ENCODE measurements around the gene CREB5. TPM values are rescaled to one million over a fixed set of nuclear protein-coding genes. Genes with fewer than 3 reads are reported as not detected.
A peak's percentile ranks its signal among the peaks of the same experiment; 100 is the strongest.

Gene CREB5
- total RNA-seq, 1 donor from 2014 or later: 4.6 TPM

- no peaks in the 10 kb centered on the region for H3K36me3 Mint-ChIP-seq (ENCODE audit: insufficient read depth)
- H3K4me3 Mint-ChIP-seq (ENCODE audit: low read depth): peak overlapping the region; percentile 82
- TF ChIP-seq, protein P1, sequence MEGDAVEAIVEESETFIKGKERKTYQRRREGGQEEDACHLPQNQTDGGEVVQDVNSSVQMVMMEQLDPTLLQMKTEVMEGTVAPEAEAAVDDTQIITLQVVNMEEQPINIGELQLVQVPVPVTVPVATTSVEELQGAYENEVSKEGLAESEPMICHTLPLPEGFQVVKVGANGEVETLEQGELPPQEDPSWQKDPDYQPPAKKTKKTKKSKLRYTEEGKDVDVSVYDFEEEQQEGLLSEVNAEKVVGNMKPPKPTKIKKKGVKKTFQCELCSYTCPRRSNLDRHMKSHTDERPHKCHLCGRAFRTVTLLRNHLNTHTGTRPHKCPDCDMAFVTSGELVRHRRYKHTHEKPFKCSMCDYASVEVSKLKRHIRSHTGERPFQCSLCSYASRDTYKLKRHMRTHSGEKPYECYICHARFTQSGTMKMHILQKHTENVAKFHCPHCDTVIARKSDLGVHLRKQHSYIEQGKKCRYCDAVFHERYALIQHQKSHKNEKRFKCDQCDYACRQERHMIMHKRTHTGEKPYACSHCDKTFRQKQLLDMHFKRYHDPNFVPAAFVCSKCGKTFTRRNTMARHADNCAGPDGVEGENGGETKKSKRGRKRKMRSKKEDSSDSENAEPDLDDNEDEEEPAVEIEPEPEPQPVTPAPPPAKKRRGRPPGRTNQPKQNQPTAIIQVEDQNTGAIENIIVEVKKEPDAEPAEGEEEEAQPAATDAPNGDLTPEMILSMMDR (IDR thresholded peaks at IDR 0.05; ENCODE audit: unreplicated experiment): no peak
- peak; percentile 43 for DNase-seq (ENCODE audit: low spot score, unreplicated experiment)
- peak overlapping the region; percentile 96 for H3K27ac Mint-ChIP-seq
- peaks cover 13% of the 10 kb centered on the region for H3K4me1 Mint-ChIP-seq (ENCODE audit: low read depth)
- no peaks in the 10 kb centered on the region for H3K9me3 Mint-ChIP-seq (ENCODE audit: low read depth)
- H3K27me3 Mint-ChIP-seq: peaks cover 87% of the 10 kb centered on the region
Observed at GRCh38 chr7:28409716-28410627, 2.3 kb upstream of the CREB5 start.

DNA sequence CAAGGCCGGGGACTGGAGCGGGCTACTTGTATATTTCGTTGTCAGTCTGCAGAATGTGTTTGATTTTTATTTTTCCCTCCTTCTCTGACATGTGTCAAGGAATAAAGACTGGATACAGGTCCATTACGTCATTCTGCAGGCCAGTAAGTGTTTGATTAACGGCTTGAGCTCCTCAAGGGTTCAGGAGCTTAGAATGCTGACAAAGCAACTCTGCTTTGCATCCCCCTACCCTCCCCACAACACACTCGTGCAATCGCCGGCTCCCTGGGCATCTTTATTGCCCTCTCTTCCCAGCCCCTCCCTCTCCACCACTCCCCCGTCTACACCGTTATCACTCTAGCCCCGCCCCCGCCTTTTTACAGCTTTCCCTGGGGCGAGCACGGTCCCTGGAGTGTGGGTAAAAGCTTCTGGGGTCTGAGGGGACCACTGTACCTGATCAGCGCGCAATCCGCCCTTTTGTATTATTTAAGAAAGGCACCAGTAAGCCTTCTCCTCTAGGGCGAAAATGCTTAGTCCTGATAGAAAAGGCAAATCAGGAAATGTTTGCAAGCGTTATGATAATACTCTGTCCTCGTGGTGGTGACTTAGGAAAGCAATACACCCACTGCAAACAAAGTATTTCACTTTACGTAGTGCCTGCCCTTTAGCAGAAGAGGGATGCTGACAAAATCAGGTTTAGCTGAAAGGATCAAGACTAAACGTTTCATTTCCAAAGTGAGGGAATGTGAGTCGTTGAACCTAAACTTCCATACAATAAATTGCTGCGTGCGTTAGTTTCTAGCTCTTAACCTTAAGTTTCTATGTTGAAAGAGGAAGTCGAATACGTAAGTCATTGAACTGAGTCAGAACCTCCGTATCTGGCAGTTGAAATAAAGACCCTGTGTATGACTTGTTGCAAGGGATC lies 1.4 kb upstream of the CREB5 start:
- peak overlapping the region; percentile 82 for H3K4me3 Mint-ChIP-seq (ENCODE audit: low read depth)
- TF ChIP-seq, protein P1 (IDR thresholded peaks at IDR 0.05; ENCODE audit: unreplicated experiment): no peak
- DNase-seq (ENCODE audit: low spot score, unreplicated experiment): peak; percentile 10
- no peaks in the 10 kb centered on the region for H3K36me3 Mint-ChIP-seq (ENCODE audit: insufficient read depth)
- peaks cover 86% of the 10 kb centered on the region for H3K27me3 Mint-ChIP-seq
- no peaks in the 10 kb centered on the region for H3K9me3 Mint-ChIP-seq (ENCODE audit: low read depth)
- H3K4me1 Mint-ChIP-seq (ENCODE audit: low read depth): peaks cover 13% of the 10 kb centered on the region
- peak overlapping the region; percentile 89 for H3K27ac Mint-ChIP-seq

DNA sequence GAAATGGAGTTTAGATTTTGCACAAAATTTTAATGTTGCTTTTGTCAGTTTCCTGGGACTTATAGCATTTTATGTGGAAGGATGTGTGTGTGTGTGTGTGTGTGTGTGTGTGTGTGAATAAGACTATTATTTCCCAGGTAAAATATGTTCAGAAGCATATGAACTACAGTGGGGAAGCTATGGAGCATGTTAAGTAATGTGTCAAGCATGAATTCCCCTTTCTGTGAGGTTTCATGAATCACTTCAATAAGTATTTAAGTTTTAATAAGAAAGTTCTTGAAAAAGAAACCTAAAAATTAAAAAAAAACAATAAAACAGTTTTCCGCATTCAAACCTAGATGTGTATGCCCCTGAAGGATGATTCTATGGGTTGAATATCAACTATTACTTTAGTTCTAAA lies 693 bp downstream of the CREB5 start:
- Mint-ChIP-seq H3K4me3 (ENCODE audit: low read depth) (no peak overlapping the region), H3K4me1 (ENCODE audit: low read depth) (peaks cover 13% of the 10 kb centered on the region), H3K27me3 (peaks cover 83% of the 10 kb centered on the region), H3K36me3 (ENCODE audit: insufficient read depth) (no peaks in the 10 kb centered on the region), H3K27ac (no peak overlapping the region), H3K9me3 (ENCODE audit: low read depth) (no peaks in the 10 kb centered on the region)
- TF ChIP-seq, protein P1 (IDR thresholded peaks at IDR 0.05; ENCODE audit: unreplicated experiment): no peak
- no peak for DNase-seq (ENCODE audit: low spot score, unreplicated experiment)

GRCh38 chr7:28414453-28414852 lies 2.1 kb downstream of the CREB5 start:
- H3K27me3 Mint-ChIP-seq: peaks cover 83% of the 10 kb centered on the region
- peaks cover 9% of the 10 kb centered on the region for H3K4me1 Mint-ChIP-seq (ENCODE audit: low read depth)

More at GRCh38 chr7:28414453-28414852, 2.1 kb downstream of the CREB5 start:
- no peaks in the 10 kb centered on the region for H3K9me3 Mint-ChIP-seq (ENCODE audit: low read depth)
- no peaks in the 10 kb centered on the region for H3K36me3 Mint-ChIP-seq (ENCODE audit: insufficient read depth)
- H3K4me3 Mint-ChIP-seq (ENCODE audit: low read depth): no peak overlapping the region
- H3K27ac Mint-ChIP-seq: no peak overlapping the region
- DNase-seq (ENCODE audit: low spot score, unreplicated experiment): no peak
- TF ChIP-seq, protein P1 (IDR thresholded peaks at IDR 0.05; ENCODE audit: unreplicated experiment): no peak

Measured in progenitor cell of endocrine pancreas (in vitro differentiated cells).